Dermis microvascular lymphatic vessel endothelial cell (primary cell): ENCODE data around the gene KPNA6. TPM values are rescaled to one million over a fixed set of nuclear protein-coding genes. Genes with fewer than 3 reads are reported as not detected.
"Not testable (repeated sequence)": the region's sequence is repeated elsewhere in the genome, so short reads cannot be mapped to it uniquely, and the experiment has no call there.

Experiments used
- DNase-seq, 2 donors: peaks; one replicate each; pipeline versions ENCODE4 v3.0.0 to v3.0.0-alpha.2; 2010; ENCODE audit warnings: low read depth in 2 of 2
- total RNA-seq: library from RNA; depleted of rRNA; stranded (reverse); fragments of >200 nt; gene quantifications from 2 replicates; pipeline ENCODE4 v1.2.1, GENCODE V29; 2014

Gene KPNA6
- total RNA-seq, 1 donor from 2014 or later, result 27.1 TPM

GRCh38 chr1:32142446-32143301 lies 34.8 kb downstream of the KPNA6 start:
- peak in 1 of 2 donors; percentile 28 for DNase-seq

- DNase-seq, result not testable (repeated sequence)
Observed at GRCh38 chr1:32143302-32143695, 35.4 kb downstream of the KPNA6 start.

- DNase-seq, result no peak
Observed at GRCh38 chr1:32144033-32144432, 36.2 kb downstream of the KPNA6 start.

GRCh38 chr1:32147799-32148198 lies 39.9 kb downstream of the KPNA6 start:
- DNase-seq, result not testable (repeated sequence)

GRCh38 chr1:32150847-32151246 lies 43.0 kb downstream of the KPNA6 start:
- DNase-seq, result no peak

GRCh38 chr1:32151319-32151787 lies 43.5 kb downstream of the KPNA6 start:
- peak in 1 of 2 donors; percentile 5 for DNase-seq

- no peak for DNase-seq
Observed at GRCh38 chr1:32159189-32159588, 51.3 kb downstream of the KPNA6 start.

- no peak for DNase-seq
Observed at GRCh38 chr1:32163405-32163804, 55.5 kb downstream of the KPNA6 start.

GRCh38 chr1:32165633-32166032 lies 57.8 kb downstream of the KPNA6 start:
- not testable (repeated sequence) for DNase-seq

GRCh38 chr1:32170991-32171390 lies 63.1 kb downstream of the KPNA6 start:
- no peak for DNase-seq

- peak in 1 of 2 donors; percentile 64 for DNase-seq
Observed at GRCh38 chr1:32172621-32173245, 64.9 kb downstream of the KPNA6 start.

- DNase-seq, result no peak
Observed at GRCh38 chr1:32178380-32179192, 70.7 kb downstream of the KPNA6 start.

GRCh38 chr1:32179193-32179442 lies 71.3 kb downstream of the KPNA6 start:
- no peak for DNase-seq

GRCh38 chr1:32179443-32180185 lies 71.8 kb downstream of the KPNA6 start, which contains the start of gene TXLNA:
TXLNA (plus strand) TSS chr1:32179675; CDS start chr1:32180346, 671 bp downstream.
- peak; percentile 79 to 94 for DNase-seq

- peak in 1 of 2 donors; percentile 53 for DNase-seq
Observed at GRCh38 chr1:32180186-32181060, 72.6 kb downstream of the KPNA6 start.

- no peak for DNase-seq
Observed at GRCh38 chr1:32181065-32181464, 73.2 kb downstream of the KPNA6 start.

GRCh38 chr1:32181563-32181962 lies 73.7 kb downstream of the KPNA6 start:
- no peak for DNase-seq

GRCh38 chr1:32182060-32182459 lies 74.2 kb downstream of the KPNA6 start:
- no peak for DNase-seq

GRCh38 chr1:32184650-32185049 lies 76.8 kb downstream of the KPNA6 start:
- no peak for DNase-seq

- no peak for DNase-seq
Observed at GRCh38 chr1:32186077-32186476, 78.2 kb downstream of the KPNA6 start.
